Left forelimb (tissue), 1 donor: ENCODE data around the gene RCCD1.
"Not testable (repeated sequence)": the region's sequence is repeated elsewhere in the genome, so short reads cannot be mapped to it uniquely, and the experiment has no call there.

Experiments used
- DNase-seq: peaks from one replicate; pipeline ENCODE4 v3.0.0-alpha.2; 2018; ENCODE audit warnings: low spot score

RCCD1 gene

DNA sequence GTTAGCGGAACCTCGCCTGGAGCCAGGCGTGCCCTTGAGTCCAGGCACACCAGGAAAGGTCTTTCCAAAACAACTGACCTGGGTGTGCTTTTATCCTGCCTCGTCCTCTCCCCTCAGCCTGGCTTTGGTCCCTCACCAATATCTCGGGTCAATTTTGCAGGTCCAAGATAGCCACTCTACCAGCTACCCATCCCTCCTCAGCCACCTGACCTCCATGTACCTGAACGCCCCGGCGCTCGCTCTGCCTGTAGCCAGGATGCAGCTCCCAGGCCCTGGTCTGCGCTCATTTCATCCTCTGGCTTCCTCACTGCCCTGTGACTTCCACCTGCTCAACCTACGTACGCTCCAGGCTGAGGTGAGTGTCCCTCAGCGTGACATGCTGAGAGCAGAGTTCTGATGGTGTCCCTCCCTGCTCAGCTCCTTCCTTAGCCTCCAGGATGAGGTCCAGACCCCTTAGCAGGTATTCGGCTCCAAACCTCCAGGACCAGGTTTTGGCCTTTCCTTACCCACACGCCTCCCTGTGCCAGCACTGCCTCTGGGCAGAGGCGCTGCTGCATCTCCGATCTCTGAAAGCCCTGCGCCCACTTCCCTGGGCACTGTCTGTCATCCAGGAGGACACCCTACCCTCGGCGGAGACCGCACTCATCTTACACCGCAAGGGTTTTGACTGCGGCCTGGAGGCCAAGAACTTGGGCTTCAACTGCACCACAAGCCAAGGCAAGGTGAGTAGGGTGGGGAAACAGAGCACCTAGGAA, 36.5 kb upstream of the RCCD1 start:
- no peak for DNase-seq

GRCh38 chr15:90918835-90919234, 35.8 kb upstream of the RCCD1 start:
- no peak for DNase-seq

DNA sequence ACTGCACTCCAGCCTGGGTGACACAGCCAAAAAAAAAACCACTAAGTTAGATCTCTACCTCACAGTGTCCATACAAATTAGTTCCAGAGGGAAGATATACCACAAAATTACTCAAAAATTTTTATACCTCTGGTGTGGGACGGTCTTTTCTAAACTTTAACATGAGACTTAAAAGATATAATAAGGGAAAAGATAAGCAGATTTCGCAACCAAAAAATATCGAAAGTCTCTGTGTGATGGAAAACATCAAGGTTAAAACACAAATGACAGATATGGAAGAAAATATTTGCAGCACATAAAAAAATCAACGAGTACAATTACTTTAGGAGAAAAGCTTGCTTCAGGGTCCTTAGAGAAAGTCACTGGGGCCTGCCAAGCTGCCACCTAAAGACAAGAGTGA, 32.8 kb upstream of the RCCD1 start:
- DNase-seq: no peak

DNA sequence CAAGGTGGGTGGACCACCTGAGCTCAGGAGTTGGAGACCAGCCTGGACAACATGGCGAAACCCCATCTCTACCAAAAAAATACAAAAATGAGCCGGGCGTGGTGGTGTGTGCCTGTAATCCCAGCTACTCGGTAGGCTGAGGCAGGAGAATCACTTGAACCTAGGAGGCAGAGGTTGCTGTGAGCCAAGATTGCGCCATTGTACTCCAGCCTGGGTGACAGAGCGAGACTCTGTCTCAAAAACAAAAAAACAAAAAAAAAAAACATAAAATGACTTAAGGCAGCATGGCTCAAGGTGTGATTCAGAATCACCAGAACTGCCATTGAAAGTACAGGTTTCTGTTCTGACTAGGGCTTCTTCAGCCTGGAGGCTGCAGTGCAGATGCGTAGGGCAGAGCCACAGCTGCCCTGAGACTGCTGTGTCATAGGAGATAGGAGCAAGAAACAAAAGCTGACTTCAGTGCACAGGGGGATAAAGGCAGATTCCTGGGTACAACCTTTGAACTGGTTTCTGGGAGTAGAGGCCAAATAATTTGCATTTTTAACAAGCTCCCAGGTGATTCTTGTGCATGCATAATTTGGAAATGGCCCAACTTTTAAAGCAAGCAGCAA, 31.9 kb upstream of the RCCD1 start:
- DNase-seq: not testable (repeated sequence)

DNA sequence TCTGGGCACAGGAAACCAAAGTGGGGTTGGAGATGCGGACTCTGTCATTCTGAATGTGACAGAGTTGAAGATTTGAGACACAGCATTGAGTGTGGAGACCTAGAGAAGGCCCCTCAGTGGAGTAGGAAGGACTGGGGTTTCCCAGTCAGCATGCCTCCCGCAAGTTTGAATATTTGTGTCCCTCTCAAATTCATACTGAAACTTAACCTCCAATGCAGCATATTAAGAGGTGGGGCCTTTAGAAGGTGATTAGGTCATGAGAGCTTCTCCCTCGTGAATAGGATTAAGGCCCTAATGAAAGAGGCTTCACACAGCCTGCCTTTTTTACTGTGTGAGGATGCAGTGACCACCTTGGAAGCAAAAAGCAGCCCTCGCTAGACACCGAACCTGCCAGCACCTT, 30.3 kb upstream of the RCCD1 start:
- no peak for DNase-seq

DNA sequence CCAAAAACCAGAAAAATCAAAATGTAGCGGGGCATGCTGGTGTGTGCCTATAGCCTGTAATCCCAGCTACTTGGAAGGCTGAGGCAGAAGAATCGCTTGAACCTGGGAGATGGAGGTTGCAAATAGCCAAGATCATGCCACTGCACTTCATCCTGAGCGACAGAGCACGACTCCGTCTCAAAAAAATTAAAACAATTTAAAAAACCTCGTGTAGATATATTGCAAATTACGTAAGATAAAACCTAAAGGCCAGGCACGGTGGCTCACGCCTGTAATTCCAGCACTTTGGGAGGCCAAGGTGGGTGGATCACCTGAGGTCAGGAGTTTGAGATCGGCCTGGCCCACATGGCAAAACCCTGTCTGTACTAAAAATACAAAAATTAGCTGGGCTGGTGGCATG, 27.9 kb upstream of the RCCD1 start:
- not testable (repeated sequence) for DNase-seq

DNA sequence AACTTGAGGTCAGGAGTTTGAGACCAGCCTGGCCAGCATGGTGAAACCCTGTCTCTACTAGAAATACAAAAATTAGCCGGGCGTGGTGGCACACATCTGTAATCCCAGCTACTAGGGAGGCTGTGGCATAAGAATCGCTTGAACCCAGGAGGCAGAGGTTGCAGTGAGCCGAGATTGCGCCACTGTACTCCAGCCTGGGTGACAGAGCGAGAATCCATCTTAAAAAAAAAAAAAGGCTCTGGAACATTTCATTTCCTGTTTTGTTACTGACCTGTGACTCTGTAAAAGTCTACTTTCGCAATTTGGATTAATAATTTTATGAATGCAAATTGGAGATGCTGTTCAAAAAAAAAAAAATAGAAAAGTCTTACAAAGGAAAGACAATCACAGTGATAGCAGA, 26.6 kb upstream of the RCCD1 start:
- DNase-seq: not testable (repeated sequence)

DNA sequence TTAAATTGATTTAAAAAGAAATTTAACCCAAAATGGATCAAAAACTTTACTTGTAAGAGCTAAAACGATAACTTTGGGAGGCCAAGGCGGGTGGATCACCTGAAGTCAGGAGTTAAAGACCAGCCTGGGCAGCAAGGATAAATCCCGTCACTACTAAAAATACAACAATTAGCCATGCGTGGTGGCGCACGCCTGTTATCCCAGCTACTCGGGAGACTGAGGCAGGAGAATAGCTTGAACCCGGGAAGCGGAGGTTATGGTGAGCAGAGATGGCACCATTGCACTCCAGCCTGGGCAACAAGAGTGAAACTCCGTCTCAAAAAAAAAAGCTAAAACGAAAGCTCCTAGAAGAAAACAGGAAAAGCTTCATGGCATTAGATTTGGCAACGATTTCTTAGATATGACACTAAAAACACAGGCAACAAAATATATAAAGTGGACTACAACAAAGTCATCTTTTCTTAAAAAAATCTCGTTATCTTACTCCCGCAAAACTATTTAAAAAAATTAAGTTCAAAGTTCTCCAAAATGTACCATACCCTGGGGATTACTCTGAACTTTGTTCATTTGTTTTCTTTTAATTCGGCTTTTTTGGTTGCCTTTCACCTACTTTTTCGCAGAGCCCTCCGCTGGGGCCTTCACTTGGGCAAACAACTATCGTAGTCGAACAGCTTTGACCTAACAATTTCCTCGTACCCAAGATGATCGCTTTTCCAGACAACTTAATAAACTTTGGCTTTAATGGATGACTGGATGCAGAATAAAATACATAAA, 25.3 kb upstream of the RCCD1 start:
- no peak for DNase-seq

DNA sequence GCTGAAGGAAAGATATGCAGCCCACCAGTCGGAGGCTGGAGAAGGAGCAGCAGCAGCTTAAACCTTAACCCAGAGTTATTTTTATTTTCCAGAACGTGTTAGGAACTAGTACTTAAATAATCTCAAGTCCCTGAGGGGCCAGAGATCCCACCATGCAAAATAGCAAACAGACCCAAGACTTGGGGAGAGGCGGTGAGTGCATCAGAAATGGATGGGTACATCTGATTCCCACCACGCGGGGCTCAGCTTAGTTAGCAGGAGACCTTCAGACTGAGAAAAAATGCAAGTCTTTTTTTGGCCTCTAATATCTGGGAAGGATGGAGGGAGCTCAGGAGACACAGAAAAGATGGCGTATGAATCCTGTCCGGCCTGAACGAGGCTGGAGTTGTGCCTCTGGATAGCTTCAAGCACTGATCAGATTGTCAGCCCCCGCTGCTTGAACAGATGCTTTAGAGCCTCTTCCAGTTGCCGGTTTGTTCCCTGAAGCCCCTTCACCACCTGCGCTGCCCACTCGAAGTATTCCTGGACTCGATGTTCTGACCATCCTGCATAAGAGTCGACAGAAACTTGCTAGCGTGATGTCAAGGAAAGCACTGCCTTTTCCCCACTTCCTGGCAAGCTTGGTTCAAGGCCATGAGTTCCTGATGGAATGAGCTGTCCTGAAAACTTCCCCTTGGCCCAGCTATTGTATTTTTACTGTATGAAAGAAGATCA, 23.7 kb upstream of the RCCD1 start:
- no peak for DNase-seq

GRCh38 chr15:90931575-90931827, 23.2 kb upstream of the RCCD1 start:
- no peak for DNase-seq

GRCh38 chr15:90931828-90932659, 22.6 kb upstream of the RCCD1 start, which contains the start of gene HDDC3:
Gene HDDC3, minus strand, starts transcription at chr15:90932549. Its CDS starts 9 bp downstream, at chr15:90932540.
- peak; percentile 93 for DNase-seq

GRCh38 chr15:90932660-90932991, 22.1 kb upstream of the RCCD1 start:
- no peak for DNase-seq

DNA sequence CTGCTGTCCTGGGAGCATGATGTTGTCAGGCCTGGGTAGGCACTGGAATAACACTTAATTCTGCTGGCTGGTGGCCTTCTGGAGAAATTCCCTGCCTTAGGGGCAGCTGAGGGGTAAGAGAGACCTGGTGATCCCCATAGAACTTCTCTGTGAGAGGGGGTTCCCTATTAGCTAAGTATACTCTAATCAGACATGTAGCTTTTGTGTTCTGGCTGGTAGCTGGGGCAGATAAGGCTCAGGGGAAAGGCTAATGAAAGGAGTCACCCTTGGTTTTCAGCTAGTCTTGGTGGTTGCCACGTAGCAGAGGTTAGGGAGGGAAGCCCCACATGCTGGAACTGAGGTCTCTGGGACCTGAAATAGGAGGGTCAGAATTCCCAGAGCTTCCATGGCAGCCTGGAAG, 21.4 kb upstream of the RCCD1 start:
- DNase-seq: no peak

DNA sequence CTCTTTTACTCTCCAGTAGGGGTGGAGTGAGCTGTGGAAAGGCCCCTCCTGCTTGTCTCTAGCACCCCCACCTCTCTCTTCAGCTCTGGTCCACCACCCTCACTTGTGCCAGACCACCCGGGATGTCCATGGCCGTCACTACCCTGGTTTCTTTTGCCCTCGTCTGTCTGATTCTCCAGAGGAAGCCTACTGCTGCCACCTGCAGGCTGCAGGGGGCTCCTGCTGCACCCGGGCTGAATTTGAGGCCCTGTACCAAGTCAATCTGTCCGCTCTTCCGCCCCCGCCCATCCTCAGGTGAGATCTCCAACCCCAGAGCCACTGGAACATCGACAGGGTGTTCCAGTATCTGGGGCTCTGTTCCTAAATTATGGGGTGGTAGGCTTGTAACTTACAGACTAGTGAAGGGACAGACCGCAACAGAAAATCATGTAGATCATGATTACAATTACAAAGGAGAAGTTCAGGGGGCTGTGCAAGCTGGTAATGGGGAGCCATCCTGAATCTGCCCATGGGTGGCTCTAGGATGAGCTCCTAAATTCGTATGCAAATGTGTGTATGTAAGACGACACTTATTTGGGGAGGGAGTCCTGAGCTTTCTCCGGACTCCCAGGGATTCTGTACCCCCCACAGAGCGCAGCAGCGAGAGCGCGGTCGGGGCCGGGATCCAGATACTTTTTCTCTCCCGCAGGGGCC, 20.3 kb upstream of the RCCD1 start:
- DNase-seq: peak; percentile 86

DNA sequence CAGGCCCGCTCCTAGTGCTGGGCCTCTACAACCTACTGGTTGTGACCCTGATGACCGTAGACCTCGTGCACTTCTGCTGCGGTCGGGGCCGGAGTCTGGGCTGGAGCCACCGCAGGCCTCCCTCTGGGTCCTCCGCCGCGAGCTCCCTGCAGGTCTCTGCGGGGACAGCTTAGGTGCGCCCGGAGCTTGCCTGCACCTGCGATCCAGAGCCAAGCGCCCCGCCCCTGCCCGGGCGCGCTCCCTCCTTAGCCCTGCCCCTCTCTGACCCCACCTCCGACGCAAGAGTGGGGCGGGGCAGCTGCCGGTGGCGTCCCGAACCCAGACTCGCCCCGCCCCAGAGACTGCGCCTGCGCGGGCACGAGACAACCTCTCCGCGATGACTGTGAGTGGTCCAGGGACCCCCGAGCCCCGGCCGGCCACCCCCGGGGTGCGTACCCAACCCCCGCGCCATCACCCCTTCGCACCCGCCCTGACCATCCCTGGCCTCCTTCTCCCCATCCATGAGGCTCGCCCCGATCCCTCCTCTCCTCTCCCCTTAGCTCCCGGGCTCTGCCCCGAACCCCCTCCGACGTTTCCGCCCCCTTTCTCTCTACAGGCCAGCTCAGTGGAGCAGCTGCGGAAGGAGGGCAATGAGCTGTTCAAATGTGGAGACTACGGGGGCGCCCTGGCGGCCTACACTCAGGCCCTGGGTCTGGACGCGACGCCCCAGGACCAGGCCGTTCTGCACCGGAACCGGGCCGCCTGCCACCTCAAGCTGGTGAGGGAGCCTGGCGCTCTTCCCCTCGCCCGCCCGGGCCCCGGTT, 19.5 kb upstream of the RCCD1 start, which contains the start of gene UNC45A:
Gene UNC45A, plus strand, starts transcription at position 337 of the 803 bp plus-strand sequence. Its CDS starts 40 bp downstream, at position 377.
- peak; percentile 92 for DNase-seq

- DNase-seq: no peak
Observed at GRCh38 chr15:90936823-90937222, 17.9 kb upstream of the RCCD1 start.

GRCh38 chr15:90938261-90938660, 16.4 kb upstream of the RCCD1 start:
- no peak for DNase-seq

GRCh38 chr15:90939756-90940155, 14.9 kb upstream of the RCCD1 start:
- DNase-seq: no peak

- DNase-seq: no peak
Observed at GRCh38 chr15:90941038-90941437, 13.6 kb upstream of the RCCD1 start.
